Spleen (tissue), 11 donors: ENCODE data around the gene HPCAL1. TPM values are rescaled to one million over a fixed set of nuclear protein-coding genes. Genes with fewer than 3 reads are reported as not detected.
A peak's percentile ranks its signal among the peaks of the same experiment; 100 is the strongest.

ENCODE experiments used
- DNase-seq: peaks from one replicate; pipeline ENCODE4 v3.0.0-alpha.2; 2020
- H3K27ac ChIP-seq, 8 donors: fragments of 200-600 bp; sonication (generic) in 7 of 8; 1 replicate in 4 of 8; 2 replicates in 4 of 8; pipeline versions ENCODE4 v1.5.0 to v1.8.0; 2016 to 2021; ENCODE audit warnings: inconsistent platforms in 4 of 8, mild to moderate bottlenecking in 4 of 8, moderate library complexity in 1 of 8
- H3K27me3 ChIP-seq, 7 donors: fragments of 200-600 bp; sonication (generic) in 6 of 7; replicated peaks in 1 of 7; 1 replicate in 4 of 7; 2 replicates in 3 of 7; pipeline versions ENCODE4 v1.5.0 to v1.8.0; 2016 to 2021; ENCODE audit warnings: inconsistent platforms in 3 of 7, mild to moderate bottlenecking in 1 of 7
- H3K36me3 ChIP-seq, 6 donors: fragments of 200-600 bp; sonication (generic) in 5 of 6; 1 replicate in 4 of 6; 2 replicates in 2 of 6; pipeline versions ENCODE4 v1.5.0 to v1.8.0; 2016 to 2021; ENCODE audit warnings: inconsistent platforms in 2 of 6
- H3K4me1 ChIP-seq, 6 donors: fragments of 200-600 bp; sonication (generic) in 5 of 6; 1 replicate in 3 of 6; 2 replicates in 3 of 6; pipeline versions ENCODE4 v1.5.0 to v1.8.0; 2016 to 2021; ENCODE audit warnings: inconsistent platforms in 3 of 6
- H3K4me3 ChIP-seq, 8 donors: fragments of 200-600 bp; sonication (generic) in 7 of 8; 1 replicate in 4 of 8; 2 replicates in 4 of 8; pipeline versions ENCODE4 v1.5.0 to v1.8.0; 2016 to 2021; ENCODE audit warnings: inconsistent platforms in 4 of 8, mild to moderate bottlenecking in 4 of 8, moderate library complexity in 2 of 8
- H3K9me3 ChIP-seq, 8 donors: fragments of 200-600 bp; sonication (generic) in 7 of 8; 1 replicate in 4 of 8; 2 replicates in 4 of 8; pipeline versions ENCODE4 v1.5.0 to v1.8.0; 2016 to 2021; ENCODE audit warnings: inconsistent platforms in 4 of 8
- CTCF ChIP-seq, 11 experiments: fragments of 200-600 bp in 7 of 11; fragments of 450-650 bp in 4 of 11; sonication (generic) in 4 of 11; IDR thresholded peaks in 8 of 11; conservative IDR thresholded peaks in 3 of 11; 1 replicate in 7 of 11; 2 replicates in 4 of 11; pipeline versions ENCODE4 v1.4.0 to v1.8.0; 2016 to 2021; ENCODE audit warnings: antibody characterized with exemption in 11 of 11, inconsistent platforms in 4 of 11, mild to moderate bottlenecking in 1 of 11
- POLR2A ChIP-seq, 3 donors: fragments of 450-650 bp; IDR thresholded peaks; one replicate each; pipeline ENCODE4 v1.5.1; 2017; ENCODE audit warnings: antibody characterized with exemption in 3 of 3, mild to moderate bottlenecking in 1 of 3
- POLR2AphosphoS5 ChIP-seq, 3 donors: sonication (generic); formaldehyde crosslinking; IDR thresholded peaks; one replicate each; pipeline ENCODE4 v1.5.1; 2017; ENCODE audit warnings: antibody characterized with exemption in 3 of 3
- WGBS, 5 donors: extraction: QIAGEN DNeasy Blood & Tissue Kit in 3 of 5; methylation state at CpG; one replicate each; pipeline versions ENCODE4 v1.1.5 to v1.1.7; 2013 to 2018; 5-methylcytosine and 5-hydroxymethylcytosine counted together
- intact Hi-C: fragments of 100-400 bp; cut with DNase I; formaldehyde crosslinking; loops from one replicate; pipeline ENCODE4 v1.15.0; 2023; ENCODE audit warnings: low total_unique reads
- polyA plus RNA-seq, 3 donors: library from polyadenylated mRNA; stranded (reverse); fragments of 200-250 nt; gene quantifications; one replicate each; pipeline ENCODE4 v1.2.1, GENCODE V29; 2013
- total RNA-seq, 7 donors: library from RNA; depleted of rRNA in 3 of 7; stranded (reverse); fragments of >200 nt in 3 of 7; fragmentation: NEBNext Ultra II Directional in 4 of 7; extraction: Animal tissue kit (Norgen Biotek cat#: 25700) in 4 of 7; gene quantifications; one replicate each; pipeline versions ENCODE4 v1.1.0 to v1.2.1, GENCODE V29; 2016 to 2021
- donor health status: healthy with polysubstance abuse.
- donor health status: DM: no; HTN: no; CAD: no; lungs with moderate emphysema.
- donor health status: DM: no; HTN: no; CAD: no.
- donor health status: Bipolar disorder and iron deficiency.
- donor health status: healthy.
- donor health status: DM: no; HTN: no; CAD: no.
- donor health status: DM: yes; HTN: yes; CAD: no.

HPCAL1 gene
- total and polyA plus RNA-seq, 10 donors: 41.9 to 80.6 (median 57.7) TPM

GRCh38 chr2:10316336-10316735 lies 13.6 kb downstream of the HPCAL1 start:
- Histone ChIP-seq H3K27me3 (no peaks in the 10 kb centered on the region), H3K4me1 (peaks cover 0 to 16% (median 6%) of the 10 kb centered on the region in 6 donors), H3K36me3 (peaks cover 0 to 14% (median 0%) of the 10 kb centered on the region in 6 donors), H3K4me3 (no peak overlapping the region), H3K9me3 (no peaks in the 10 kb centered on the region), H3K27ac (peak overlapping the region in 3 of 8 donors; percentile 25 to 37 (median 29))
- intact Hi-C loops: no loop called here
- no peak for DNase-seq
- TF ChIP-seq POLR2AphosphoS5 (IDR thresholded peaks at IDR 0.05) (no peak), POLR2A (IDR thresholded peaks at IDR 0.05) (no peak), CTCF (IDR thresholded peaks at IDR 0.05 in 8 of 11, conservative IDR thresholded peaks at IDR 0.05 in 3 of 11) (no peak)
- WGBS, 5 donors: 67 to 85% (median 82%) methylated on average over 6 of the region's 6 CpGs

GRCh38 chr2:10316860-10317259 lies 14.2 kb downstream of the HPCAL1 start:
- 81 to 90% (median 86%) methylated on average over 7 of the region's 7 CpGs for WGBS, 5 donors
- H3K9me3 ChIP-seq: no peaks in the 10 kb centered on the region
- H3K4me3 ChIP-seq: no peak overlapping the region
- no peak for TF ChIP-seq POLR2AphosphoS5 (IDR thresholded peaks at IDR 0.05)
- no peak for TF ChIP-seq POLR2A (IDR thresholded peaks at IDR 0.05)
- no peak for TF ChIP-seq CTCF (IDR thresholded peaks at IDR 0.05 in 8 of 11, conservative IDR thresholded peaks at IDR 0.05 in 3 of 11)
- peaks cover 0 to 16% (median 6%) of the 10 kb centered on the region in 6 donors for H3K4me1 ChIP-seq
- intact Hi-C loops: no loop called here
- H3K36me3 ChIP-seq: peaks cover 0 to 9% (median 0%) of the 10 kb centered on the region in 6 donors
- H3K27me3 ChIP-seq: no peaks in the 10 kb centered on the region
- DNase-seq: no peak
- no peak overlapping the region for H3K27ac ChIP-seq

GRCh38 chr2:10317646-10318045 lies 14.9 kb downstream of the HPCAL1 start:
- H3K4me3 ChIP-seq: no peak overlapping the region
- H3K27me3 ChIP-seq: no peaks in the 10 kb centered on the region
- H3K36me3 ChIP-seq: peaks cover 0 to 7% (median 0%) of the 10 kb centered on the region in 6 donors
- TF ChIP-seq CTCF (IDR thresholded peaks at IDR 0.05 in 8 of 11, conservative IDR thresholded peaks at IDR 0.05 in 3 of 11) (no peak), POLR2AphosphoS5 (IDR thresholded peaks at IDR 0.05) (no peak), POLR2A (IDR thresholded peaks at IDR 0.05) (no peak)
- 74 to 84% (median 78%) methylated on average over 5 of the region's 5 CpGs for WGBS, 5 donors
- intact Hi-C loops: no loop called here
- H3K9me3 ChIP-seq: no peaks in the 10 kb centered on the region
- DNase-seq: peak; percentile 64
- H3K4me1 ChIP-seq: peaks cover 0 to 16% (median 6%) of the 10 kb centered on the region in 6 donors
- no peak overlapping the region for H3K27ac ChIP-seq

- no peaks in the 10 kb centered on the region for H3K27me3 ChIP-seq
- WGBS, 5 donors: 88 to 95% (median 89%) methylated on average over 9 to 13 of the region's 13 CpGs
- intact Hi-C loops: no loop called here
- H3K36me3 ChIP-seq: peaks cover 0 to 10% (median 0%) of the 10 kb centered on the region in 6 donors
- no peaks in the 10 kb centered on the region for H3K9me3 ChIP-seq
- peaks cover 0 to 16% (median 6%) of the 10 kb centered on the region in 6 donors for H3K4me1 ChIP-seq
- no peak for TF ChIP-seq CTCF (IDR thresholded peaks at IDR 0.05 in 8 of 11, conservative IDR thresholded peaks at IDR 0.05 in 3 of 11)
- no peak for TF ChIP-seq POLR2A (IDR thresholded peaks at IDR 0.05)
- no peak for TF ChIP-seq POLR2AphosphoS5 (IDR thresholded peaks at IDR 0.05)
- DNase-seq: peak; percentile 56
- H3K27ac ChIP-seq: no peak overlapping the region
- no peak overlapping the region for H3K4me3 ChIP-seq
These were observed 15.6 kb downstream of the HPCAL1 start for GRCh38 chr2:10318345-10318744.
